HEK293T (cell line): ENCODE measurements around the gene IAH1.

ENCODE experiments used
- ARNT ChIP-seq: fragments of 450-650 bp; IDR thresholded peaks from 2 replicates; pipeline ENCODE4 v1.6.1; 2017; ENCODE audit warnings: mild to moderate bottlenecking
- BHLHE40 ChIP-seq: fragments of 450-650 bp; IDR thresholded peaks from 2 replicates; pipeline ENCODE4 v1.6.1; 2016; ENCODE audit warnings: mild to moderate bottlenecking, moderate library complexity, borderline replicate concordance
- FOXA1 ChIP-seq: fragments of 450-650 bp; IDR thresholded peaks from 2 replicates; pipeline ENCODE4 v1.6.1; 2016; ENCODE audit warnings: mild to moderate bottlenecking
- FOXK2 ChIP-seq: fragments of 450-650 bp; IDR thresholded peaks from 2 replicates; pipeline ENCODE4 v1.6.1; 2016; ENCODE audit warnings: mild to moderate bottlenecking
- L3MBTL2 ChIP-seq: fragments of 450-650 bp; conservative IDR thresholded peaks from 2 replicates; pipeline ENCODE4 v1.6.1; 2016; ENCODE audit warnings: mild to moderate bottlenecking
- NFRKB ChIP-seq: fragments of 450-650 bp; IDR thresholded peaks from 2 replicates; pipeline ENCODE4 v1.6.1; 2016; ENCODE audit warnings: mild to moderate bottlenecking, moderate library complexity
- SP1 ChIP-seq: fragments of 450-650 bp; IDR thresholded peaks from 2 replicates; pipeline ENCODE4 v1.6.1; 2017
- SUZ12 ChIP-seq: fragments of 450-650 bp; IDR thresholded peaks from 2 replicates; pipeline ENCODE4 v1.6.1; 2016; ENCODE audit warnings: mild to moderate bottlenecking
- TARDBP ChIP-seq: fragments of 450-650 bp; IDR thresholded peaks from 2 replicates; pipeline ENCODE4 v1.6.1; 2016
- ZNF384 ChIP-seq: fragments of 450-650 bp; IDR thresholded peaks from 2 replicates; pipeline ENCODE4 v1.6.1; 2016

- TF ChIP-seq L3MBTL2 (no peak), ARNT (no peak), BHLHE40 (no peak), FOXK2 (no peak), NFRKB (no peak), SUZ12 (no peak), TARDBP (no peak), FOXA1 (no peak), ZNF384 (no peak), SP1 (no peak)
Observed at GRCh38 chr2:9460441-9461017, 13.8 kb upstream of the IAH1 start.
